ENCODE data around the gene CLEC4M.

GRCh38 chr19:7729211-7729610 lies 33.8 kb upstream of the CLEC4M start:
- no peak for TF ChIP-seq POLR2A (IDR thresholded peaks at IDR 0.05)
- TF ChIP-seq POLR2AphosphoS5 (IDR thresholded peaks at IDR 0.05) = no peak
